Spleen (tissue), 11 donors: ENCODE measurements around the gene EEF1G. TPM values are rescaled to one million over a fixed set of nuclear protein-coding genes. Genes with fewer than 3 reads are reported as not detected.
"Not testable (repeated sequence)": the region's sequence is repeated elsewhere in the genome, so short reads cannot be mapped to it uniquely, and the experiment has no call there.

Source experiments
- DNase-seq: peaks from one replicate; pipeline ENCODE4 v3.0.0-alpha.2; 2020
- H3K27ac ChIP-seq, 8 donors: fragments of 200-600 bp; sonication (generic) in 7 of 8; 1 replicate in 4 of 8; 2 replicates in 4 of 8; pipeline versions ENCODE4 v1.5.0 to v1.8.0; 2016 to 2021; ENCODE audit warnings: inconsistent platforms in 4 of 8, mild to moderate bottlenecking in 4 of 8, moderate library complexity in 1 of 8
- H3K27me3 ChIP-seq, 7 donors: fragments of 200-600 bp; sonication (generic) in 6 of 7; replicated peaks in 1 of 7; 1 replicate in 4 of 7; 2 replicates in 3 of 7; pipeline versions ENCODE4 v1.5.0 to v1.8.0; 2016 to 2021; ENCODE audit warnings: inconsistent platforms in 3 of 7, mild to moderate bottlenecking in 1 of 7
- H3K36me3 ChIP-seq, 6 donors: fragments of 200-600 bp; sonication (generic) in 5 of 6; 1 replicate in 4 of 6; 2 replicates in 2 of 6; pipeline versions ENCODE4 v1.5.0 to v1.8.0; 2016 to 2021; ENCODE audit warnings: inconsistent platforms in 2 of 6
- H3K4me1 ChIP-seq, 6 donors: fragments of 200-600 bp; sonication (generic) in 5 of 6; 1 replicate in 3 of 6; 2 replicates in 3 of 6; pipeline versions ENCODE4 v1.5.0 to v1.8.0; 2016 to 2021; ENCODE audit warnings: inconsistent platforms in 3 of 6
- H3K4me3 ChIP-seq, 8 donors: fragments of 200-600 bp; sonication (generic) in 7 of 8; 1 replicate in 4 of 8; 2 replicates in 4 of 8; pipeline versions ENCODE4 v1.5.0 to v1.8.0; 2016 to 2021; ENCODE audit warnings: inconsistent platforms in 4 of 8, mild to moderate bottlenecking in 4 of 8, moderate library complexity in 2 of 8
- H3K9me3 ChIP-seq, 8 donors: fragments of 200-600 bp; sonication (generic) in 7 of 8; 1 replicate in 4 of 8; 2 replicates in 4 of 8; pipeline versions ENCODE4 v1.5.0 to v1.8.0; 2016 to 2021; ENCODE audit warnings: inconsistent platforms in 4 of 8
- CTCF ChIP-seq, 11 experiments: fragments of 200-600 bp in 7 of 11; fragments of 450-650 bp in 4 of 11; sonication (generic) in 4 of 11; IDR thresholded peaks in 8 of 11; conservative IDR thresholded peaks in 3 of 11; 1 replicate in 7 of 11; 2 replicates in 4 of 11; pipeline versions ENCODE4 v1.4.0 to v1.8.0; 2016 to 2021; ENCODE audit warnings: antibody characterized with exemption in 11 of 11, inconsistent platforms in 4 of 11, mild to moderate bottlenecking in 1 of 11
- POLR2A ChIP-seq, 3 donors: fragments of 450-650 bp; IDR thresholded peaks; one replicate each; pipeline ENCODE4 v1.5.1; 2017; ENCODE audit warnings: antibody characterized with exemption in 3 of 3, mild to moderate bottlenecking in 1 of 3
- POLR2AphosphoS5 ChIP-seq, 3 donors: sonication (generic); formaldehyde crosslinking; IDR thresholded peaks; one replicate each; pipeline ENCODE4 v1.5.1; 2017; ENCODE audit warnings: antibody characterized with exemption in 3 of 3
- WGBS, 5 donors: extraction: QIAGEN DNeasy Blood & Tissue Kit in 3 of 5; methylation state at CpG; one replicate each; pipeline versions ENCODE4 v1.1.5 to v1.1.7; 2013 to 2018; 5-methylcytosine and 5-hydroxymethylcytosine counted together
- intact Hi-C: fragments of 100-400 bp; cut with DNase I; formaldehyde crosslinking; loops from one replicate; pipeline ENCODE4 v1.15.0; 2023; ENCODE audit warnings: low total_unique reads
- polyA plus RNA-seq, 3 donors: library from polyadenylated mRNA; stranded (reverse); fragments of 200-250 nt; gene quantifications; one replicate each; pipeline ENCODE4 v1.2.1, GENCODE V29; 2013
- total RNA-seq, 7 donors: library from RNA; depleted of rRNA in 3 of 7; stranded (reverse); fragments of >200 nt in 3 of 7; fragmentation: NEBNext Ultra II Directional in 4 of 7; extraction: Animal tissue kit (Norgen Biotek cat#: 25700) in 4 of 7; gene quantifications; one replicate each; pipeline versions ENCODE4 v1.1.0 to v1.2.1, GENCODE V29; 2016 to 2021
- donor health status: healthy with polysubstance abuse.
- donor health status: DM: no; HTN: no; CAD: no; lungs with moderate emphysema.
- donor health status: DM: no; HTN: no; CAD: no.
- donor health status: Bipolar disorder and iron deficiency.
- donor health status: healthy.
- donor health status: DM: no; HTN: no; CAD: no.
- donor health status: DM: yes; HTN: yes; CAD: no.

The EEF1G gene
- total and polyA plus RNA-seq, 10 donors = 989 to 2,501 (median 1,368) TPM

- WGBS, 5 donors = 69 to 77% (median 72%) methylated on average over 18 of the region's 18 CpGs
- no peak for TF ChIP-seq POLR2A (IDR thresholded peaks at IDR 0.05)
- no peak for TF ChIP-seq POLR2AphosphoS5 (IDR thresholded peaks at IDR 0.05)
- peak in 1 of 11 experiments; percentile 19 for TF ChIP-seq CTCF (IDR thresholded peaks at IDR 0.05 in 8 of 11, conservative IDR thresholded peaks at IDR 0.05 in 3 of 11)
- DNase-seq = peak; percentile 47
- no peaks in the 10 kb centered on the region for H3K9me3 ChIP-seq
- no peak overlapping the region for H3K27ac ChIP-seq
- no peak overlapping the region for H3K4me3 ChIP-seq
- intact Hi-C loops = no loop called here
- no peaks in the 10 kb centered on the region for H3K27me3 ChIP-seq
- H3K4me1 ChIP-seq = peaks cover 19 to 75% (median 45%) of the 10 kb centered on the region in 6 donors
- H3K36me3 ChIP-seq = peaks cover 0 to 62% (median 46%) of the 10 kb centered on the region in 6 donors
Measured at GRCh38 chr11:62588966-62589637, 15.4 kb upstream of the EEF1G start.

- intact Hi-C loops, H3K27me3 ChIP-seq, H3K9me3 ChIP-seq, H3K27ac ChIP-seq, H3K4me3 ChIP-seq: not testable (repeated sequence)
- WGBS, 5 donors = 93 to 100% (median 95%) methylated on average over 7 of the region's 7 CpGs
- peaks cover 0 to 86% (median 62%) of the 10 kb centered on the region in 6 donors for H3K36me3 ChIP-seq
- DNase-seq = peak; percentile 9
- H3K4me1 ChIP-seq = peaks cover 2 to 44% (median 15%) of the 10 kb centered on the region in 6 donors
Measured at GRCh38 chr11:62585356-62585755, 11.7 kb upstream of the EEF1G start.

- intact Hi-C loops, H3K27ac ChIP-seq, H3K4me3 ChIP-seq, H3K9me3 ChIP-seq, H3K27me3 ChIP-seq: not testable (repeated sequence)
- peaks cover 0 to 23% (median 7%) of the 10 kb centered on the region in 6 donors for H3K4me1 ChIP-seq
- H3K36me3 ChIP-seq = peaks cover 0 to 98% (median 70%) of the 10 kb centered on the region in 6 donors
- WGBS, 5 donors = 94 to 96% (median 95%) methylated on average over 4 of the region's 4 CpGs
- peak; percentile 8 for DNase-seq
Measured at GRCh38 chr11:62581735-62582134, 8.0 kb upstream of the EEF1G start.

GRCh38 chr11:62580959-62581715, 7.4 kb upstream of the EEF1G start:
- Histone ChIP-seq H3K27ac (no peak overlapping the region), H3K27me3 (no peaks in the 10 kb centered on the region), H3K4me1 (peaks cover 2 to 26% (median 13%) of the 10 kb centered on the region in 6 donors), H3K36me3 (peaks cover 0 to 98% (median 68%) of the 10 kb centered on the region in 6 donors), H3K9me3 (no peaks in the 10 kb centered on the region), H3K4me3 (no peak overlapping the region)
- peak; percentile 66 for DNase-seq
- 88 to 97% (median 93%) methylated on average over 11 to 18 of the region's 18 CpGs for WGBS, 5 donors
- TF ChIP-seq POLR2AphosphoS5 (IDR thresholded peaks at IDR 0.05) (no peak), CTCF (IDR thresholded peaks at IDR 0.05 in 8 of 11, conservative IDR thresholded peaks at IDR 0.05 in 3 of 11) (no peak)
- intact Hi-C loops = no loop called here

- peak overlapping the region in 1 of 8 donors; percentile 87 for H3K27ac ChIP-seq
- no peak for DNase-seq
- H3K4me1 ChIP-seq = peaks cover 15 to 44% (median 31%) of the 10 kb centered on the region in 6 donors
- no peaks in the 10 kb centered on the region for H3K27me3 ChIP-seq
- intact Hi-C loops = no loop called here
- no peak overlapping the region for H3K4me3 ChIP-seq
- peaks cover 0 to 89% (median 58%) of the 10 kb centered on the region in 6 donors for H3K36me3 ChIP-seq
- WGBS, 5 donors = 88 to 94% (median 91%) methylated on average over 2 of the region's 2 CpGs
- no peaks in the 10 kb centered on the region for H3K9me3 ChIP-seq
- TF ChIP-seq CTCF (IDR thresholded peaks at IDR 0.05 in 8 of 11, conservative IDR thresholded peaks at IDR 0.05 in 3 of 11) (no peak), POLR2AphosphoS5 (IDR thresholded peaks at IDR 0.05) (no peak), POLR2A (IDR thresholded peaks at IDR 0.05) (no peak)
Measured at GRCh38 chr11:62579252-62579651, 5.6 kb upstream of the EEF1G start.
